Osteoblast (primary cell): ENCODE data around the gene CHDH. TPM values are rescaled to one million over a fixed set of nuclear protein-coding genes. Genes with fewer than 3 reads are reported as not detected.

Experiments
- DNase-seq: peaks from one replicate; pipeline ENCODE4 v3.0.0; 2011; ENCODE audit warnings: low spot score, mixed read lengths; ENCODE audit not compliant: insufficient read length; ENCODE audit errors: missing footprints
- H2AFZ ChIP-seq: 2 replicates; pipeline ENCODE4 v1.6.0; 2011; ENCODE audit warnings: mild to moderate bottlenecking, low read length
- H3K27ac ChIP-seq: 2 replicates; pipeline ENCODE4 v1.5.1; 2011; ENCODE audit warnings: mild to moderate bottlenecking, low read depth, low read length, moderate library complexity
- H3K27me3 ChIP-seq: 2 replicates; pipeline ENCODE4 v1.6.0; 2012; ENCODE audit warnings: mild to moderate bottlenecking, control low read depth, inconsistent platforms, low read length, moderate library complexity; ENCODE audit not compliant: insufficient read depth
- H3K36me3 ChIP-seq: 2 replicates; pipeline ENCODE4 v1.5.1; 2011; ENCODE audit warnings: mild to moderate bottlenecking, low read length, control low read depth, moderate library complexity; ENCODE audit not compliant: insufficient read depth
- H3K4me1 ChIP-seq: 2 replicates; pipeline ENCODE4 v1.5.1; 2011; ENCODE audit warnings: mild to moderate bottlenecking, low read length, control low read depth, moderate library complexity; ENCODE audit not compliant: insufficient read depth
- H3K4me2 ChIP-seq: 2 replicates; pipeline ENCODE4 v1.6.0; 2011; ENCODE audit warnings: mild to moderate bottlenecking, low read length; ENCODE audit not compliant: insufficient read depth
- H3K4me3 ChIP-seq: fragments of 200-600 bp; sonication (generic); 3 replicates; pipeline ENCODE4 v1.5.1; 2012; ENCODE audit warnings: mild to moderate bottlenecking, low read length, inconsistent platforms; ENCODE audit not compliant: insufficient read depth
- H3K79me2 ChIP-seq: 2 replicates; pipeline ENCODE4 v1.6.0; 2012; ENCODE audit warnings: mild to moderate bottlenecking, low read length, control low read depth, inconsistent platforms; ENCODE audit not compliant: insufficient read depth
- H3K9me3 ChIP-seq: 2 replicates; pipeline ENCODE4 v1.5.1; 2011; ENCODE audit warnings: low read depth, low read length, control low read depth
- H4K20me1 ChIP-seq: 2 replicates; pipeline ENCODE4 v1.6.0; 2012; ENCODE audit warnings: mild to moderate bottlenecking, low read length, control low read depth; ENCODE audit not compliant: insufficient read depth
- total RNA-seq: library from RNA; depleted of rRNA; stranded (reverse); fragments of >200 nt; gene quantifications from 2 replicates; pipeline ENCODE4 v1.2.3, GENCODE V29; 2012
- TF ChIP-seq, protein P1 (sequence below): IDR thresholded peaks from 2 replicates; pipeline ENCODE4 v1.5.1; 2011; ENCODE audit warnings: mild to moderate bottlenecking, low read depth, low read length, moderate library complexity; ENCODE audit errors: extremely low read depth

Gene CHDH
- total RNA-seq, 1 donor = 0.72 TPM

DNA sequence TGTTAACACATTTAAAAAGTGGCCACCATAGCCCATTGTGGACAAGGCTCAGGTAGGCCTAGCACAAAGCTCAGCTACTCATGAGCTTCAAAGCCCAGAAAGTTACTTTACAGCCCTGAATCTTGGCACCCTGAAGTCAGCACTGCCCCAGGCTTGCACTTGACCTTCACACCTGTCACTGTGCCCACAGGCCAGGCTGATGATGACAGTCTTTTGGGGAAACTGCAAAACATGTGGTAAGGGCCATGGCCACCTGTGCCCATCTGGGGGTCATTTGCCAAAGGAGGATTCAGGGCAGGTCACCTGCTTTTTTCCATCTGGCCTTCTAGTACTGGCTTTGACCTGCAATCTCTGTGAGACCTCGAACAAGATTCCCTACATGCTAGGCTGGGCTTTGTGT, 11.0 kb downstream of the CHDH start:
- TF ChIP-seq, protein P1, sequence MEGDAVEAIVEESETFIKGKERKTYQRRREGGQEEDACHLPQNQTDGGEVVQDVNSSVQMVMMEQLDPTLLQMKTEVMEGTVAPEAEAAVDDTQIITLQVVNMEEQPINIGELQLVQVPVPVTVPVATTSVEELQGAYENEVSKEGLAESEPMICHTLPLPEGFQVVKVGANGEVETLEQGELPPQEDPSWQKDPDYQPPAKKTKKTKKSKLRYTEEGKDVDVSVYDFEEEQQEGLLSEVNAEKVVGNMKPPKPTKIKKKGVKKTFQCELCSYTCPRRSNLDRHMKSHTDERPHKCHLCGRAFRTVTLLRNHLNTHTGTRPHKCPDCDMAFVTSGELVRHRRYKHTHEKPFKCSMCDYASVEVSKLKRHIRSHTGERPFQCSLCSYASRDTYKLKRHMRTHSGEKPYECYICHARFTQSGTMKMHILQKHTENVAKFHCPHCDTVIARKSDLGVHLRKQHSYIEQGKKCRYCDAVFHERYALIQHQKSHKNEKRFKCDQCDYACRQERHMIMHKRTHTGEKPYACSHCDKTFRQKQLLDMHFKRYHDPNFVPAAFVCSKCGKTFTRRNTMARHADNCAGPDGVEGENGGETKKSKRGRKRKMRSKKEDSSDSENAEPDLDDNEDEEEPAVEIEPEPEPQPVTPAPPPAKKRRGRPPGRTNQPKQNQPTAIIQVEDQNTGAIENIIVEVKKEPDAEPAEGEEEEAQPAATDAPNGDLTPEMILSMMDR = no peak
- Histone ChIP-seq H2AFZ (no peak overlapping the region), H3K27ac (no peak overlapping the region), H3K4me3 (no peak overlapping the region), H3K36me3 (no peaks in the 10 kb centered on the region), H3K9me3 (no peaks in the 10 kb centered on the region), H3K4me1 (no peaks in the 10 kb centered on the region), H3K4me2 (no peak overlapping the region), H3K79me2 (no peaks in the 10 kb centered on the region), H4K20me1 (no peaks in the 10 kb centered on the region), H3K27me3 (no peaks in the 10 kb centered on the region)
- DNase-seq = no peak

GRCh38 chr3:53834429-53835095, 11.7 kb downstream of the CHDH start:
- no peak for DNase-seq
- Histone ChIP-seq H2AFZ (no peak overlapping the region), H3K27ac (no peak overlapping the region), H3K9me3 (no peaks in the 10 kb centered on the region), H4K20me1 (no peaks in the 10 kb centered on the region), H3K4me2 (no peak overlapping the region), H3K4me1 (no peaks in the 10 kb centered on the region), H3K27me3 (no peaks in the 10 kb centered on the region), H3K36me3 (no peaks in the 10 kb centered on the region), H3K79me2 (no peaks in the 10 kb centered on the region), H3K4me3 (no peak overlapping the region)
- TF ChIP-seq, protein P1 = no peak

GRCh38 chr3:53833700-53834099, 12.5 kb downstream of the CHDH start:
- no peak overlapping the region for H3K4me2 ChIP-seq
- no peaks in the 10 kb centered on the region for H3K9me3 ChIP-seq
- H3K36me3 ChIP-seq = no peaks in the 10 kb centered on the region
- H3K27ac ChIP-seq = no peak overlapping the region
- no peaks in the 10 kb centered on the region for H3K79me2 ChIP-seq
- no peaks in the 10 kb centered on the region for H4K20me1 ChIP-seq
- no peaks in the 10 kb centered on the region for H3K4me1 ChIP-seq
- TF ChIP-seq, protein P1 = no peak
- no peak for DNase-seq
- H3K27me3 ChIP-seq = no peaks in the 10 kb centered on the region
- H2AFZ ChIP-seq = no peak overlapping the region
- no peak overlapping the region for H3K4me3 ChIP-seq

DNA sequence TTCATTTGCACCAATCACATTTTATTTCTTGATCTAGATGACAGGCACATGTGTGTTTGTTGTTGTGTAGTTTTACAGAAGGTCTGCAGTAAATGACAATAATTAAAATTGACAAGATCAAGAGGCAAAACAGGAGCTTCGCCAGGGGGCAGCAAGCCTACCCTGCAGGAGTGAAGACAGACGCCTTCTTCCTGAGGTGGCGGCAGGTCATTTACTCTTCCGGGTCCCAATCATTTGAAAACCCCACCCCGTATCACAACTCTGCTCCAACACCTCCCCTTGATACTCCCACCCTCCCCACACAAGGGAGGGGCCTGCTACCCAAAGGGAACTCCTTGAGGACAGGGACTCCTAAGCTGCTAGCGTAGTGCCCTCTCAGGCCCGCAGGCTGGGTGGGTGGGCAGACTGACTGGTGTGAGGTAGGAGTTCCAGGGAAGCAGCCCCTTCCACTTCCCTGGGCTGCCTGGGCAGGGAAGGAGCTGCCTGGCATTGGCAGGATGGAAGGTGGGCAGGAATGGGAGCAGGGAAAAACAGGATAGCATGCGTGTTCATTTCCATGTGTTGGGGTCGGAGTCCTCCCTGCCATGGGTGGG, 13.1 kb downstream of the CHDH start:
- TF ChIP-seq, protein P1 = no peak
- H3K4me2 ChIP-seq = no peak overlapping the region
- no peak overlapping the region for H2AFZ ChIP-seq
- H3K36me3 ChIP-seq = no peaks in the 10 kb centered on the region
- H3K4me1 ChIP-seq = no peaks in the 10 kb centered on the region
- H4K20me1 ChIP-seq = no peaks in the 10 kb centered on the region
- no peak overlapping the region for H3K27ac ChIP-seq
- H3K9me3 ChIP-seq = no peaks in the 10 kb centered on the region
- no peaks in the 10 kb centered on the region for H3K27me3 ChIP-seq
- H3K4me3 ChIP-seq = no peak overlapping the region
- H3K79me2 ChIP-seq = no peaks in the 10 kb centered on the region
- DNase-seq = no peak
